Neural progenitor cell (in vitro differentiated cells): Measurements from ENCODE around the gene WNT6. TPM values are rescaled to one million over a fixed set of nuclear protein-coding genes. Genes with fewer than 3 reads are reported as not detected.

Experiments used
- DNase-seq: peaks from one replicate; pipeline ENCODE4 v3.0.0-alpha.2; 2016; ENCODE audit warnings: low spot score
- H2AFZ ChIP-seq: fragments of 200-600 bp; sonication (generic); replicated peaks from 2 replicates; pipeline ENCODE4 v1.6.1; 2016; ENCODE audit warnings: antibody characterized with exemption
- H3F3A ChIP-seq: fragments of 200-600 bp; sonication (generic); 2 replicates; pipeline ENCODE4 v1.6.1; 2016; ENCODE audit warnings: antibody characterized with exemption, low read depth
- H3K27ac ChIP-seq: fragments of 200-600 bp; sonication (generic); 2 replicates; pipeline ENCODE4 v1.5.1; 2016; ENCODE audit warnings: mild to moderate bottlenecking
- H3K27me3 ChIP-seq: fragments of 200-600 bp; sonication (generic); 2 replicates; pipeline ENCODE4 v1.6.1; 2016; ENCODE audit warnings: mild to moderate bottlenecking, moderate library complexity
- H3K36me3 ChIP-seq: fragments of 200-600 bp; sonication (generic); 2 replicates; pipeline ENCODE4 v1.5.1; 2016
- H3K4me1 ChIP-seq: fragments of 200-600 bp; sonication (generic); 2 replicates; pipeline ENCODE4 v1.6.1; 2016; ENCODE audit warnings: mixed run types
- H3K4me2 ChIP-seq: fragments of 200-600 bp; sonication (generic); 2 replicates; pipeline ENCODE4 v1.6.1; 2016
- H3K4me3 ChIP-seq: fragments of 200-600 bp; sonication (generic); 2 replicates; pipeline ENCODE4 v1.5.1; 2016
- H3K79me2 ChIP-seq: fragments of 200-600 bp; sonication (generic); 2 replicates; pipeline ENCODE4 v1.6.1; 2016; ENCODE audit warnings: low read depth
- H3K9ac ChIP-seq: fragments of 200-600 bp; sonication (generic); 2 replicates; pipeline ENCODE4 v1.6.1; 2016
- H3K9me3 ChIP-seq: fragments of 200-600 bp; sonication (generic); 2 replicates; pipeline ENCODE4 v1.5.1; 2016; ENCODE audit warnings: low read depth
- H4K20me1 ChIP-seq: fragments of 200-600 bp; sonication (generic); 2 replicates; pipeline ENCODE4 v1.6.1; 2016; ENCODE audit warnings: low read depth
- H3K27ac Mint-ChIP-seq: 3 replicates; pipeline ENCODE4 v1.8.0; 2021; ENCODE audit warnings: mixed read lengths
- H3K27me3 Mint-ChIP-seq: 2 replicates; pipeline ENCODE4 v1.8.0; 2022; ENCODE audit warnings: low read depth, mild to moderate bottlenecking, inconsistent platforms, moderate library complexity, mixed read lengths; ENCODE audit not compliant: insufficient read depth
- H3K36me3 Mint-ChIP-seq: 3 replicates; pipeline ENCODE4 v1.8.0; 2021; ENCODE audit warnings: mixed read lengths
- H3K4me1 Mint-ChIP-seq: 3 replicates; pipeline ENCODE4 v1.8.0; 2021; ENCODE audit warnings: mixed read lengths
- H3K4me3 Mint-ChIP-seq: 3 replicates; pipeline ENCODE4 v1.8.0; 2021; ENCODE audit warnings: mild to moderate bottlenecking, moderate library complexity, mixed read lengths
- H3K9me3 Mint-ChIP-seq: 3 replicates; pipeline ENCODE4 v1.8.0; 2020; ENCODE audit warnings: mixed read lengths
- CTCF ChIP-seq: fragments of 200-600 bp; sonication (generic); IDR thresholded peaks from 2 replicates; pipeline ENCODE4 v1.5.1; 2017; ENCODE audit warnings: antibody characterized with exemption, mild to moderate bottlenecking
- EZH2 ChIP-seq: fragments of 200-600 bp; sonication (generic); IDR thresholded peaks from 2 replicates; pipeline ENCODE4 v1.6.1; 2017; ENCODE audit warnings: antibody characterized with exemption, mild to moderate bottlenecking, moderate library complexity
- EZH2phosphoT487 ChIP-seq: fragments of 200-600 bp; sonication (generic); IDR thresholded peaks from 2 replicates; pipeline ENCODE4 v1.6.1; 2017; ENCODE audit warnings: antibody characterized with exemption
- total RNA-seq: library from RNA; depleted of rRNA; stranded (reverse); fragments of >200 nt; gene quantifications from 2 replicates; pipeline ENCODE4 v1.2.3, GENCODE V29; 2015; ENCODE audit warnings: low replicate concordance

The WNT6 gene
- total RNA-seq, 1 donor from 2014 or later, result not detected

DNA sequence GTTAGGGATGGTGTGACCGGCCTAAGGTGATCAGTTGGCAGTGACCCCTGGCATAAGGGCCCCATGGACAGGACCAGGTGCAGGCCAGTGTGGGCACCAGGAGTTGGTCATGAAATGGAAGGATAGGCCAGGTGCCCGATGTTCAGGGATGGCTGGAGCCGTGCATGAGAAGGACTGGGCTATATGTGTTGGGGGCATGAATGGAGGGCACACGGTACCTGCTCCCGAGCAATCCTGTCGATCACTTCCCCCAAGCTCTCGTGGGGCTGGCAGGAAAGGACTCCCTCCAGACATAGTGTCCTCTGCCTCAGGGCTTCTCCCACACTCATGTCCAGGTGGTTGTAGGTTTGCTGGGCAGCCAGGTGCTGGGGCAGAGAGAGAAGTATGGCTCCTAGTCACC, 35.6 kb upstream of the WNT6 start:
- Histone ChIP-seq H3K4me2 (no peak overlapping the region), H3K36me3 (no peaks in the 10 kb centered on the region), H3K27me3 (no peaks in the 10 kb centered on the region), H2AFZ (no peak overlapping the region), H3K4me1 (no peaks in the 10 kb centered on the region), H4K20me1 (no peaks in the 10 kb centered on the region), H3K9me3 (no peaks in the 10 kb centered on the region), H3F3A (no peaks in the 10 kb centered on the region), H3K9ac (no peak overlapping the region), H3K4me3 (no peak overlapping the region), H3K27ac (no peak overlapping the region), H3K79me2 (no peaks in the 10 kb centered on the region)
- Mint-ChIP-seq H3K9me3 (no peaks in the 10 kb centered on the region), H3K4me1 (peaks cover 3% of the 10 kb centered on the region), H3K27me3 (peaks cover 4% of the 10 kb centered on the region), H3K27ac (no peak overlapping the region), H3K4me3 (no peak overlapping the region), H3K36me3 (no peaks in the 10 kb centered on the region)
- no peak for DNase-seq
- TF ChIP-seq EZH2phosphoT487 (no peak), CTCF (no peak), EZH2 (no peak)

DNA sequence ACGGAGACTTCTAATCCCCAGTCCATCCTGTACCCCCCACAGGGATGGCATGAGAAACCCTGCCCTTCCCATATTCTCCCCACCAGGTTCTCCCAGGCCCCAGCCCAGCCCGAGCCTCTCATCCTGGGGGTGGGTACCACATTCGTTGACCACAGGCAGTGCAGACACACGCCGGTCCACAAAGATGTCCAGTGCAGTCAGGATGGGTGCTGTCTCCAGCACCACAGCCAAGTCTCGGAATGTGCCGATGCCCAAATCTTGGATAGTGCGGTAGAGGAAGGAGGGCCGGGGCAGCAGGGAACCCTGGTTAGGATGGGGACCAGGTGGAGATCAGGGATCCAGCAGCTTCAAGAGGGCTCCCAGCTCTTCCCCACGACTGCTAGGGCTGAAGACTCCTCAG, 32.8 kb upstream of the WNT6 start:
- no peak overlapping the region for H3K27ac Mint-ChIP-seq
- Histone ChIP-seq H2AFZ (no peak overlapping the region), H3K9me3 (no peaks in the 10 kb centered on the region), H3K9ac (no peak overlapping the region), H3K4me3 (no peak overlapping the region), H3K4me2 (no peak overlapping the region), H4K20me1 (no peaks in the 10 kb centered on the region), H3K36me3 (no peaks in the 10 kb centered on the region), H3K27ac (no peak overlapping the region), H3K4me1 (no peaks in the 10 kb centered on the region), H3F3A (no peaks in the 10 kb centered on the region), H3K27me3 (no peaks in the 10 kb centered on the region), H3K79me2 (no peaks in the 10 kb centered on the region)
- no peak overlapping the region for H3K4me3 Mint-ChIP-seq
- no peaks in the 10 kb centered on the region for H3K9me3 Mint-ChIP-seq
- peaks cover 3% of the 10 kb centered on the region for H3K4me1 Mint-ChIP-seq
- H3K36me3 Mint-ChIP-seq, result no peaks in the 10 kb centered on the region
- no peak for DNase-seq
- H3K27me3 Mint-ChIP-seq, result peaks cover 6% of the 10 kb centered on the region
- no peak for TF ChIP-seq CTCF

GRCh38 chr2:218827701-218828476, 31.7 kb upstream of the WNT6 start:
- H3K4me3 ChIP-seq, result no peak overlapping the region
- Mint-ChIP-seq H3K9me3 (no peaks in the 10 kb centered on the region), H3K36me3 (no peaks in the 10 kb centered on the region), H3K27ac (no peak overlapping the region), H3K4me3 (no peak overlapping the region), H3K4me1 (no peaks in the 10 kb centered on the region), H3K27me3 (peaks cover 10% of the 10 kb centered on the region)
- H2AFZ ChIP-seq, result no peak overlapping the region
- no peak for TF ChIP-seq EZH2phosphoT487
- no peak for TF ChIP-seq EZH2
- no peak for TF ChIP-seq CTCF
- H3K9me3 ChIP-seq, result no peaks in the 10 kb centered on the region
- DNase-seq, result no peak
- no peaks in the 10 kb centered on the region for H3K27me3 ChIP-seq
- H4K20me1 ChIP-seq, result no peaks in the 10 kb centered on the region
- no peak overlapping the region for H3K9ac ChIP-seq
- H3K27ac ChIP-seq, result no peak overlapping the region
- H3K4me2 ChIP-seq, result no peak overlapping the region
- H3K36me3 ChIP-seq, result no peaks in the 10 kb centered on the region
- H3K79me2 ChIP-seq, result no peaks in the 10 kb centered on the region
- no peaks in the 10 kb centered on the region for H3F3A ChIP-seq
- no peaks in the 10 kb centered on the region for H3K4me1 ChIP-seq
